ENCODE data around the gene PDE6C.
"Not testable (repeated sequence)": the region's sequence is repeated elsewhere in the genome, so short reads cannot be mapped to it uniquely, and the experiment has no call there.

PDE6C gene

DNA sequence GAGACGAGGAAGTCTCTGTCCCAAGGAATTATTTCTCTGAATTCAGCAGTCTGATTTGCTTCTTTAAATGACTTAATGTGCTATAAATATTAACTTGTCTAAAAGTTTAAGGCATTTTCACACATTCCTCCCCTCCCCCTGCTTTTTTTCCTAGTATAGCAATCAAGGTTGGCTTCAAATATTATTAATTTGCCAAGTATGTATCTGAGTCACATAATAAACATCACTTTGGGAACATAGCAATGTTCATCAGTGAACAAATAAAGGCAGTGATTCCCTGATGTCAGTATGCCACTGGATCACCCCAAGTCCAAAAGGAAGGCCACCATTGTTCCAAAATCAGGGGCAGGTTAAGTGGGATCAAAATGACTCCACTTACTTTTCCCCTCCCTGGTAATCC is 40.5 kb downstream of the PDE6C start:
- DNase-seq = no peak

DNA sequence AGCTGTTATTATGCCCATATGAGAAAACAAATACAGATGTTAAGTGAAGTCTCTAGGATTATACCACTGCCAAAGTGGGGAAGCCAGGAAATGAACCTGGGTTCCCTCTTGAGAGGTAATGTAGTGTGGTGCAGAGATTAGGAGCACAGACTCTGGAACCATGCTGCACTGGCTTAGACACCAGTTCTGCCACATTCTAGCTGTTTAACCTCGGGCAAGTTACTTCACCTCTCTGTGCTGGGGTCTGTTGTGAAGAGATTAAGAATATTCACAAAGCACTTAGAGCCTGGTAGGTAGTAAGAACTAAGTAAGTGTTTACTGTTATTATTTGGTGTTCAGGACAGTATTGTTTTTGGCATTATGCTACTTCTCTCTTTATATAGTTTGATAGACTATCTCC is 41.9 kb downstream of the PDE6C start:
- DNase-seq = no peak

DNA sequence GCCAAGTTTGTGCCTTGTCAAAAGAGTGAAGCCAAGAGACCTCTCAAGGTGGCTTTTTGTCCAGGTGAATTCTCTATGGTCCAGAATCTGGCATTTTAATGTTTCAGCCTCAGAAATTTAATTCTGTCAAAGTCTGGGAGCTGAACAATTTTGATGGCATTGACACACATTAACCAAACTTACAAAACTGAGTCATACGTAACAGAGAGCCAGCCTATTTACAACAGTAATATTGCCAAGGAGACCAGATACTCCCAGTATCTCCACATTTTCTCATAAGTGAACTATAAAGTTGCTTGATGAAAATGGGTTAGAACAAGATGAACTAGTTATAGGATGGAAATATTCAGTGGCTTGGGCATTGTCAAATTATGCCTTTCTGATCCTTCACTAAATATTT is 43.8 kb downstream of the PDE6C start:
- no peak for DNase-seq

DNA sequence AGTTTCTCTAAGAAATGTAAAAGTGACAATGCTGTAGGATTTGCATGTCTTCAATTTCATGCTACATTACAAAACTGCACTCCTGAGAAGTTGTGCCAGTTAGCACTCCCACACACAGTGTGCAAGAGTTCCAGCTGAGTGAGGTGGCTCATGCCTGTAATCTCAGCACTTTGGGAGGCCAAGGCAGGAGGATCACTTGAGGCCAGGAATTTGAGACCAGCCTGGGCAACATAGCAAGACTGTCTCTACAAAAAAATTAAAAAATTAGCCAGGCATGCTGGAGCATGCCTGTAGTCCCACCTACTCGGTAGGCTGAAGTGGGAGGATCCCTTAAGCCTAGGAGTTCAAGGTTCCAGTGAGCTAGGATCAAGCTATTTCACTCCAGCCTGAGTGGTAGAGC is 45.4 kb downstream of the PDE6C start:
- DNase-seq = no peak

DNA sequence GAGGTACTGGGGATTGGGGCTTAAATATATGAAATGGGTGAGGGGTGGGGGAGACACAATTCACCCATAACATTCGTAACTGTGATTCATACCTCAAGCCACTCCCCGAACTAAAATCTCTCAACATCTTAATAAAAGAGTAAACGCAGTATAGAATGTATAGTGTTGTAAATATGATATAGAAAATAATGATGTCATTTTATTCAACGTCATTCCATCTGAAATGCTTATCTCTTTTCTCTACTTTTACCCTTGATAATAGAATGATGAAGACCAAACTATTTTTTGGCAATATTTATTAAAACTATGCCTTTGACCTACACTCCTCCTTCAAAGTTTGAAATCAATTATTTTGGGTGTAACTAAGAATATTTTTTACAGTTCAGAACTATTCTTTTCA is 53.7 kb downstream of the PDE6C start:
- DNase-seq = no peak

DNA sequence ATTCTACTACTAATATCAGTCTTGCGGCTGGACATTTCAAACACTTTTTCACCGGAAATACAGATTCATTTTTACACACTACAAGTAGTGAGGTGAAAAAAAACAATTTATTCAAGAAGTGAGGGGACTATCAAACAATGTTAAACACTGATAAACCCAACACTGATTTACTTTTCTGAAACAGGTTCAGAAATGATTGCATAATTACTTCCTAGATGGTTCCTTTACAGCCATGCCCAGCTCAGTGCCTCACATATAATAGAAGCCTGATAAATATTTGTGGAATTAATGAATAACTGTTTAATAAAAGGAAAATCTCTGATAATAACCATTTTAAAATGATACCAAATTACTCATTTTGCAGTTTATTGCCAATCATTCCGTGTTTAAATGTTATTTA is 55.5 kb downstream of the PDE6C start:
- DNase-seq = no peak

DNA sequence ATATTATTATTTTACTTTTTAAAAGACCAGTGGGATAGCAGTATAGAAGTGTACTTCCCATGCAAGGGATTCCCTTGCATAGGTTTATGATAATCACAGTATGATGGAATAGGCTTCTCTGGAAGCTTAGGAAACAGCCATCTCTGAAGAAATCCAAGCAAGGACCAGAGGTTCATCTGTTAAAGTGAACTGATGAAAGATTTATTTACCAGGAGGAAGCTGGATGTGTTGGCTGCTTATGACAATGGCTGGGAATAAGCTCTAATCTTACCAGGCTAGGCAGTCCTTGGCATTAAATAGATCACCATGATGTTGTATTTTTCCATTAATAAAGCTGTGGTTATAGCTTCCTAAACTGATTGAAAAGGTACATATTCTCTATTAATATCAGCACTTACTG is 58.0 kb downstream of the PDE6C start:
- DNase-seq = no peak

DNA sequence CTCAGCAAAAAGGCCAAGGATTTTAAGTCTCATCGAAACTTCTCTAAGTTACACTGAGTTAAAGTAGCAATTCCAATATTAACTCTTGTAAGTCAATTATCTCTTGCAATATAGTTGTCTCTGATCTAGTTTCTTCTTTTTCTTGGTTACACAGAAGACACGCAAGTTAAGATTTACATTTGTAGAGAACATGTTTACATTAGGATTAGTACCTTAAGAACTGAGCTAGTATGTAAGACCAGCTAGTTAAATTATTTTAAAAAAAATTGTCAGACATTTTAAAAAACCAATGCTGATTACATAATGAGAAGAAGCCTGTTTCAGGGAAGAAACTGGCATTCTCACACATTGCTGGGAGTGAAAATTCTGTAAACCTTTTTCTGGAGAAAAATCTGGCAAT is 58.7 kb downstream of the PDE6C start:
- DNase-seq = no peak

DNA sequence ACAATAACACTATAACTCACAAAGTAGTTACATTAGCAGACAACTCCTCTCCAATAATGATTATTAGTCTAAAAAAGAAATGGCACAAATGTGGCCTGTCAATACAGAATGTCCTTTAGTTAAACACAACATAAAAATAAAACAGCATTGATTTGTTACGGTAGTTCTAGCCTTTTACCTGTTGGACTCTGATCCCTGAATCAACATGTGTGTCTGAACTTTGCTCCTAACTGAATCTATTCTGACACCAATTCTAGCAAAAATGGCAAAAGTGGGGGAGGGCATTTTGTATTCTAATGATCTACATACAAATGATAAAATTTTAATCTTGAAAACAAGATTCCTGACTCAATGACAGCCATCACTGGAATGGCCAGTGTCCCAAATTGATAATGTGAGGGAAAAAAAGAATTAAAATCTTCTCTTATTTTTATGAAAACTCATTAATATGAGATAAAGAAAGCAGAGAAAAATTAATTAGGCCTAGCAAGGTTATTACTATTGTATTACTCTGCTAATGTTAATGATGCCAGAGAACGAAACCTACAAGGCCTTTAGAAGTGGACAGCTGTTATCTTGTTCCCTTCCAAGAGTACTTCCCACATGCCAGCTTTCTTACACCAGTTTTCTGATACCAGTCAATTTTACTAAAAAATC is 59.8 kb downstream of the PDE6C start:
- no peak for DNase-seq

DNA sequence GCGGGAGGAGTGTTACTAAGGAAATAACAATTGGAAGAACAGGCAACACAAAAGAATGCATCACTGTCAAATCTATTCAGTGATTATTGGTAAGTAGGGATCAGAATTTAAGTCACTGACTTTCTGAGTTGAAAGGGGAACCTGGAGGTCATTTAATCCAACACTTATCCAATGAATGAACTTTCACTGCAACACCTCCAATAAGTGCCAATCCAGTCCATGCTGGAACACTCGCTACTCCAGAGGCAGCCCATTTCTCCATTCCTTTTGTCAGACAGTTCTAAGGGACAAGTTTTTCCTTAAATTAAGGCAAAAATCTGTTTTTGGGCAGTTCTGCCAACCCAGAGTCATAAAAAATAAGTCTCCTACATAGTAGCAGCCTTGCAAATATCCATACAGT is 60.6 kb downstream of the PDE6C start:
- DNase-seq = no peak

DNA sequence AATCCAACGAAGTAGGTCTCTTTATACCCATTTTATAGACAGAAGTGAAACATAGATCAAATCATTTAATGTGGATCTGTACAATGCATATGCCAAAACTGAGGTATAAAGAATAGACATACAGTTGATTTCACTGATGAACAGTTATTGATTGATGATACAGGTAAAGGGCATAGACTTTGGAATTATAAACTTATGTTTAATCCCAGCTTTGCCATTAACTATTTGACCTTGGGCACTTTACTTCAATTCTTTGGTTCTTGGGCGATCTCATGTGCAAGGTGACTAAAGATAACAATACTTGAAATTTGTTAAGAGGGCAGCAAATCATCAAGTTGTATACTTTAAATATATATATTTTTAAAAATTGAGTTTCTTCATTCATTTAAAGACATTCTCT is 61.5 kb downstream of the PDE6C start:
- DNase-seq = no peak

DNA sequence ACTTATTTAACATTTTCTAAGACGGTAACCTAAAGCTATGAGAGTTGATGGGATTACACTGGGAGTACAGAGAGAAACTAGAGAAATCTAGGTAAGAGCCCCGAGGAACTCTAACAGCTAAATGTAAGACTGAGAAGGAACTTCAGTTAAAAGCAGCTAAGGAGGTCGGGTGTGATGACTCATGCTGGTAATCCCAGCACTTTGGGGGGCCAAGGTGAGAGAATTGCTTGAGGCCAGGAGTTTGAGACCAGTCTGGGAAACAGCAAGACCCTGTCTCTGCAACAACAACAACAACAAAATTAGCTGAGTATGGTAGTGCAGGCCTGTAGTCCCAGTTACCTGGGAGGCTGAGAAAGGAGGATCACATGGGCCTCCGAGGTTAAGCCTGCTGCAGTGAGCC is 66.0 kb downstream of the PDE6C start:
- no peak for DNase-seq

DNA sequence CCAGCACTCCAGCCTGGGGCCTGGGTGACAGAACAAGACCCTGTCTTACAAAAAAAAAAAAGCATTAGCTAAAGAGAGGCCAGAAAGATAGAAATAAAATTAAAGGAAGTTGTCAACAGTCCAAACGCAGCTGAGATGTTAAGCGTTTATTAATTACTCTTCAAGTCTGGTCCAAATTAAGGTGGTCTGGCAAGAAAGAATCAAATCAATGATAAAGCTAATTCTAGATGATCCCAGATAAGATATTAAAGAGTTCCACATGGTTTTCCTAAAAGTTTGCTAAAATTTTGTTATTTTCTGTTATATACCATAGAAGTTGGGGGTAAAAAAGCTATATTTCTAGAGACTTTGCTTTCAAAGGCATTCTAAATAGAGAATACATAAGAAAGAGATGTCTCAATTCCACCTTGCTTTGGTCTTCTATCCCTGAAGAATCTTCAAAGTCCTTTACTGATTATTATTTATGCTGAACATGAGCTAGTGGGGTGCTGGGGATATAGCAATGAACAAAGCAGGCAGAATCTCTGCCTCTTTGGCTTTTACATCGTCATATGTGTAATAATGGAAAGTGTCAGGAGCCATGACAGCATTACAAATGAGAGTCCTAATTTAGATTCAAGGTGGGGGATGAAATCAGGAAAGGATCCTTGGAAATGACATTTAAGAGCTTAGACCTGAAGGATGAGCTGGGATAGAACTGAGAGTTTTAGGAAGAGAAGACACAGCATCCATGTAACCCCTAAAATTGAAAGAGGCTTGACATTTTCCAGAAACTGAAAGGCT is 66.7 kb downstream of the PDE6C start:
- DNase-seq = no peak

DNA sequence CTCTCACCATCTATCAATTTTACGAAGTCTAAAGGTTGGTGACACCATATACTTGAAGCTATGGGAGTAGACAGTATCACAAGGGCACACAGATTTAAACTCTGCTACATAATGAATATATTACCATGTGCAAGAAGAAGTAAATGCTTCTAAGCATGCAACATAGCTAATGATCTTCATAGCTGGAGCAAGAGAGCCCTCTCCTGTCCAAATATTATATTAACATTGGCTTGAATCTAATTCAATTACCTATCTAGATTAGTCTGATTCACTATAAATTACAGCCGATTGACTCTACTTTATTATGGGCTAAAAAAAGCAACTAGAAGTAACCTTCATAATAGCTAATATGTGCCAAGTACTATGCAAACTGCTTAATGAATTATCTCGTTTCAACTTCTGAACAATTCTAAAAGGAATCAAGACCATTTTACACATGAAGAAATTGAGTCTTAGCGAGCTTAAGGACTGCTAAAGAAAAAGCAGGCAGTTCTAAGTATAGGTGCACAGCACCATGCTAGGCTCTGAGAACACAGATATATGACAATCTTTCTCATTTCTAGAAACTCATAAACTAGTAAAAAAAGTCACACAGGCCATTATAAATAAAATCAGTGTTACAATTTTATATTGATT is 68.2 kb downstream of the PDE6C start:
- no peak for DNase-seq

DNA sequence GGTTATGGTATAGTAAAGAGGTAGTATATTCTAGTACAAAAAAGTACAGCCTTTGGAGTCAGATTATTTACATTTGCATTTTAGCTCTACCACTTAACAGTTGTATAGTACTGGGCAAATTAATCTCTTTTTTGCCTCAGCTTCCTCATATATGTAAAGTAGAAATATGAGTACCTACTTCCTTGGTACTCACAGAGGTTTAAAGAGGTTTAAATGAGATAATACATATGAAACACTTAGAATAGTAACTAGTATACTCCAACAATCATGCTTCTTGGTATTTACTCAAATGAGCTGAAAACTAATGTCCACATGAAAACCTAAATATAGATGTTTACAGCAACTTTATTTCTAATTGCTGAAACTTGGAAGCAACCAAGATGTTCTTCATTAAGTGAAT is 75.4 kb downstream of the PDE6C start:
- DNase-seq = no peak

DNA sequence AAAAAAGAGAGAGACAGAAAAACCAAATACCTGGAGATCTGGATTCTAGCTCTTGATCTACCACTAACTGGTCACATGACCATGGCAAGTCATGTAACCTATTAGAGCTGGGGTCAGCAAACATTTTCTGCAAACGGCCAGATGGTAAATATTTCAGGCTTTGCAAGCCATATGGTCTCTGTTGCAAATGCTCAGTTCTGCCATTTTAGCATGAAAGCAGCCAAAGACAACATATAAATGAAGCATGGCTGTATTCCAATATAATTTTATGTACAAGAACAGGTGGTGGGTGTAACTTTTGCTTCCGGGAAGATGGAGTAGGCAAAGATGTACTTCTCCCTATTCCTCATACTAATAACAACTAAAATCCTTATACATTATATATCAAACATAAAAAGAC is 83.4 kb downstream of the PDE6C start:
- no peak for DNase-seq

DNA sequence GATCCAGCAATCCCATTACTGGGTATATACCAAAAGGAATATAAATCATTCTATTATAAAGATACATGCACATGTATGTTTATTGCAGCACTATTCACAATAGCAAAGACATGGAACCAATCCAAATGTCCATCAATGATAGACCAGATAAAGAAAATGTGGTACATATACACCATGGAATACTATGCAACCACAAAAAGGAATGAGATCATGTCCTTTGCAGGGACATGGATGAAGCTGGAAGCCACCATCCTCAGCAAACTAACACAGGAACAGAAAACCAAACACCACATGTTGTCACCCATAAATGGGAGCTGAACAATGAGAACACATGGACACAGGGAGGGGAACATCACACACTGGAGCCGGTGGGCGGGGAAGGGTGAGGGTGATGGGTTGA is 84.2 kb downstream of the PDE6C start:
- DNase-seq = not testable (repeated sequence)

DNA sequence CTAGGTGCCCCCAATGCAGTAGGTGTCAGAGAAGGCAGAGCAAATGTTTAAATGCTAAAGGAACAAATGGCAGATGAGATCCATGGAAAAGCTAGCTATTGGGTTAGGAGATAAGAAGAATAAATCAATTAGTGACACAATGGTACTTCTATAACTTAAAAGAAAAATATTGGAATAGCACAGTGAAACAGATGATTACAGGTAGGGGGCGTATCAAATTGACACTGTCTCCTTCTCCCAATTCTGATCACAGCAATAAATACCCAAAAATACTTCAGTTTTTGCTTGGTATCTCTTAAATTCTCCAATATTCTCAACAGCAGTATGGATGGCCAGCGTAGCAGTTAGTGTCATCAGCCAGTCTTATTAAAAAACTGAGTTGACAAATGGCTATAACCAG is 84.9 kb downstream of the PDE6C start:
- no peak for DNase-seq

DNA sequence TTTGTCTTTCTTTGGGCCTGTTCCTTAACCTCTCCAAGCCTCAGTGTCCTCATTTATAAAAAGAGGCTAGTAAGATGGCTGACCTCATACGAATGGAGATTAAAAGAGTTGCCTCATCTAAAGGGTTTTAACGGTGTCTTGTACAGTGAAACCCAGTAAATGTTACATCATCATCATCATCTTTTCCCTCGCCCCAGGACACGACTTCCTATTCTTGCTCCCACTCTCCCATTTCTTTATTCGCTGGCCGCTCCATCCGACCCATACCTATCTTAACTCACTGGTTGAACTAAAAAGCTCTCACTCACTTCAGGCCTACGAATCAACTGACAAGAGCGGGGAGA is 89.5 kb downstream of the PDE6C start:
- no peak for DNase-seq

DNA sequence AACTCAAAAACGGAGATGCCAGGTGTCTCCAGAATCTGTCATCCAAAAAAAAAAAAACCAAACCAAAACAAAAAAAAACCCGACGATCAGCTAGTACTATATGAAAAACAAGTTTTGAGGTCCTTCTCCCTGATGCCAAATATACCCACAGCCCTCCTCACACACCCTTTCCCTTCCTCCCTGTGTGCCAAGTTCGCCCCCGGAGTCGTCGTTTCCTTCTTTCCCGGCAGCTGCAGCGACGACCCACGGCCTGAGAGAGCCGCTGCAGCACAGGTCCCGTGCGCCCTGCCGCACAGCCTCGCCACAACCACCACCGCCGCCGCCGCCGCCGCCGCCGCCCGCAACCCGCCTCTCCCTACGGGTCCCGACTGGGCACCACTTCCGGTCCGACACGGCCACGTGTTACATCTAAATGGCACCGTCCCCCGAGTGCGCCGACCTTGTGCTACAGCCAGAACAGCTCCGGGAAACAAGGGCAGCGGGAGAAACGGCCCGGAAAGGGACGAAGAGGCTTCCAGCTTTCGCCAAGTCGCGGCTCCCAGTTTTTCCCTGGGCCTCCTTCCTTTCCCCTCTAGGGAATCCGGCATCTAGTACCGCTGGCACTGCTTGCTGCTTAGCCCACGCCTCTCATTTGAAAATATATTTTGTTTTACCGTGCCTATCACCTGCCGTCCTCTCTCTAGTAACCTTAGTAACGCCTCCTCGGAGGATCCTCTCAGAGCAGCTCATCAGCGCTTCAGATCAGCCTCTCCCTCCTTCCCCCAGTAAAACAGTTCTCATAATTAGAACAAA is 90.1 kb downstream of the PDE6C start, which contains the start of gene FRA10AC1:
Gene FRA10AC1 (minus strand): TSS at position 383 of the 792 bp plus-strand sequence. CDS start 2,486 bp downstream, outside the sequence.
- peak; percentile 75 for DNase-seq

DNA sequence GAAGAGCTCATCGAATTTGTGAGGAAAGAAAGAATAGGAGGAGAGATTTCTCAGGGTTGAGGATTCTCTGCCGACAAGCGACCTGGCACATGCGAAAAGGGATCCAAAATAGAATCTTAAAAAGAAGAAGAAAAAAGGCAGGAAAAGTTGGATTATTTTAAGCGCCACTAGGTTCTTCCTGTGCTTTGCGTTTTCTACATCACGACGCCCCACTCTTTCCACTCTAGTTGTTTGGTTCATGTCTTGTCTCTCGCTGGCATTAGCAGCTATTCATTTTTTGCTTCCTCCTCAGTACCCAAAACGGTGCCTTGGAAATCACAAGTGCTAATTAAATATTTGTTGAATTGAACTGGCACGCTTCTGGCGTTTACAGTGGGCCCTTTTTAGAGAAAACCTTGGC is 90.7 kb downstream of the PDE6C start:
- DNase-seq = no peak

DNA sequence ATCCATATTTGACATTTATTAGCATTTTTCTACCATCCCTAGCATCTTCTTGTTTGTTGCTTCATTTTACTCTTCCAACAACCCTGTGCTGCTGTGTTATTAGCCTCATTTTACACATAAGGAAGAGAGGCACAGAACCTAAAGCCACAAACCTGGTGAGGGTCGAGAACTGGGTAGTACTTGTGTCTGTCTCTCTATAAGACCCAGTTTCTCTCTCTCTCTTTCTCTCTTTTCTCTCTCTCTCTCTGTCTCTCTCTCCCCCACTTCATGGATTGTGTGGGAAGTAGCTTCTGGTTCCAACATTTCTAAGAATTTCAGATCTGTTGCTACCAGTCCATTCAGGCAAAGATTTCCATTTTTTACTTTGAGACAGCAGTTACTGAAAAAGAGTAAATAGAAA is 91.5 kb downstream of the PDE6C start:
- no peak for DNase-seq

DNA sequence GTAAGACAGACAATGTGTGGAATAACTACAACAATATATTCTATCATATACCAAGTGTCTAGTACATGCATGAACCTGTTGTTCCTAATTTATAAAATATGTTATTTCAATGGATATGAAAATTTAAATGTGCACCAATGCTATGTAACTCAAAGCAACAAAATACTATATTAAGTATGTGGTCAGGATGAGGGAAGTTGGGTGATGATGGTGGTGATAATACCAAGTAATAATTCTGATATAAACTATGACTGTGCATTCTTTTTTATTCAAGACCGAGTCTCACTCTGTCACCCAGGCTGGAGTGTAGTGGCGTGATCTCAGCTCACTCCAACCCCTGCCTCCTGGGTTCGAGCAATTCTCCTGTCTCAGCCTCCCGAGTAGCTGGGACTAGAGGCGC is 92.1 kb downstream of the PDE6C start:
- DNase-seq = no peak

DNA sequence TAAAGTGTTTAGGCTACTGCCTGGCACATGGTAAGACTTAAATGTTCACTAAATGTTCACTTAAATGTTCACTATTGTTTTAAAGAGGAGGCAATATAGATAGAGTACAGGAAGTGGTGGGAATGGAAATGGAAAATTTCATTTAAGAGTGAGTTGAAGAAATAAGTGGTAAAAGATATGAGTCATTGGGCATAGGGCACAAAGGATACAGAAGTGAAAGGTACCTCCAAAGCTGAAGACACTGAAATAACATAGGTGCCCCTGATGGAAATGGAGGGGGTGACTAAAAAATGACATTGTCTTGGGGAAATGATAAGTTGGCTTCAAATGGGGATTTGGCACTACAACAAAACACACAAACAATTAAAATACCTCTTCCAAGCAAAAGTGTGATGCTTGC is 95.3 kb downstream of the PDE6C start:
- no peak for DNase-seq
